Stimulated activated CD8-positive, alpha-beta memory T cell treated with anti-CD3 and anti-CD28 coated beads, Interleukin-7, amount 100 ng/mL, for 1 hour (primary cell): ENCODE results near the gene OR3A2.
"Not testable (repeated sequence)": the region's sequence is repeated elsewhere in the genome, so short reads cannot be mapped to it uniquely, and the experiment has no call there.

Experiments used
- DNase-seq, 2 donors: peaks; one replicate each; pipeline ENCODE4 v3.0.0-alpha.2; 2020; ENCODE audit warnings: low read depth in 2 of 2

Gene OR3A2

DNA sequence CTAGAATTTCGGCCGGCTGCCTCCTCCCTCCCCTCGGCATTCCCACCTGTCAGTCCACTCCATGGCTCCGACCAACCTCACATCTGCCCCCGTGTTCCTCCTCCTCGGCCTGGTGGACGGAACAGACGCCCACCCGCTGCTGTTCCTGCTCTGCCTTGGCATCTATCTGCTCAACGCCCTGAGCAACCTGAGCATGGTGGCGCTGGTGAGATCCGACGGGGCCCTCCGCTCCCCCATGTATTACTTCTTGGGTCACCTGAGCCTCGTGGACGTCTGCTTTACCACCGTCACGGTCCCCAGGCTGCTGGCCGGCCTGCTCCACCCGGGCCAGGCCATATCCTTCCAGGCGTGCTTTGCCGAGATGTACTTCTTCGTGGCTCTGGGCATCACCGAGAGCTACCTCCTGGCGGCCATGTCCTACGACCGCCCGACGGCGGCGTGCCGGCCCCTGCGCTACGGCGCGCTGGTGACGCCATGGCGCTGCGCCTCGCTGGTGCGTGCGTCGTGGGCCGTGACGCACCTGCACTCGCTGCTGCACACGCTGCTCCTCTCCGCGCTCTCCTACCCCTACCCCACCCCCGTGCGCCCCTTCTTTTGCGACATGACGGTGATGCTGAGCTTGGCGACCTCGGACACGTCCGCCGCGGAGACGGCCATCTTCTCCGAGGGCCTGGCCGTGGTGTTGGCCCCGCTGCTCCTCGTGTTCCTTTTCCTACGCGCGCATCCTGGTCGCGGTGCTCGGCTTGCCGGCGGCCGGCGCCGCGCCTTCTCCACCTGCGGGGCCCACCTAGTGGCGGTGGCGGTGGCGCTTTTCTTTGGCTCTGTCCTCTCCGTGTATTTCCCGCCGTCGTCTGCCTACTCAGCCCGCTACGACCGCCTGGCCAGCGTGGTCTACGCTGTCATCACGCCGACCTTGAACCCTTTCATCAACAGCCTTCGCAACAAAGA lies at the start of gene OR3A2:
OR3A2 (minus strand) TSS at position 440 of the 948 bp plus-strand sequence.
- no peak for DNase-seq

DNA sequence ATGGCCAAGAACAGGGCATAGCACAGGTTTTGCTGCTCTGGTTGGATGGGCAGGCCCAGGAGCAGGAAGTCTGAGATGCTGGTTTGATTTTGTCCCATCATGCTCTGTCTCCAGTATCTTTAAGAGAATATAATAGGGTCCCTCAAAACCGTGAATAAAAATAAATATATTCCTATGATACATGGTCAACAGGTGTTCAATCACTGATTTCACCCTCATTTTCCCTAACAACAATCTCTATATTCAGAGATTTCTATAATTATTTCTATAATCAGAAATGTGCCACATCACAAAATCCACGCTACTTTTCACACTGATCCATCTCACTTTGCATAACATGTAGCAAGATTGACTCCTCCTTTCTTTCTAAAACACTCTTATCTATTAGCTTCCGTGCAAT lies 47.6 kb upstream of the OR3A2 start, which contains the start of gene OR1E2:
OR1E2 (minus strand) TSS at position 101 of the 400 bp plus-strand sequence; CDS start at position 101, 0 bp downstream.
- no peak for DNase-seq

DNA sequence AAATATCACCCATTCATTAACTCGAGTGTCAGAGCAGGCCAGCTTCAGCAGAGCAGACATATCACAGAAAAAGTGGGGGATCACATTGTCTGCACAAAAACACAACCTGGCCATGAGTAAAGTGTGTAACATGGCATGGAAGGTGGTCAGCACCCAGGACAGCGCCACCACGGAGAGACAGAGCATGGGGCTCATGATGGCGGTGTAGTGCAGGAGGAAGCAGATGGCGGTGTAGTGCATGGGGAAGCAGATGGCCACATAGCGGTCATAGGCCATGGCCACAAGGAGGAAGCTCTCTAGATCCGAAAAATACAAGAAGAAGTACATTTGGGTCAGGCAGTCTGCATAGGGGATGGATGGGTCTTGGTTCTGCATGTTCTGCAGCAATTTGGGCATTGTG lies 47.1 kb upstream of the OR3A2 start:
- DNase-seq, result not testable (repeated sequence)

DNA sequence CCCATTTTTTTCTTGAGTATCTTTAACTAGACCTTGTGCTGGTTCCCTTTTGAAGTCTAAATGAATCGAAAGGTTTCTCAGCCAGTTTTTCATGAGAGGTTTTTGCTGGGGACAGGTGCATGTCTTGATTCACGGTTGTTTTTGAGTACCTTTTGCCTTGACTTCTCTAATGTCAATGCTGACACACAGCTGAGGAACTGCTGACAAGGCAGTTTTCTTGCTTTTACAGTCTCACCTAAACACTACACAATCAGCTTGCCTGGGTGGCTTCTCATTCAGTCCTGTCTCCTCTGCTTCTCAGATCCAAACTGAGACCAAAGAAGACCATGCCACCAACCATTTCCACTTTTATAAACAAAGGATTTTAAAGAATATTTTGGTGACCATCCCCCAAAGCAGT lies 32.1 kb upstream of the OR3A2 start:
- DNase-seq, result no peak

DNA sequence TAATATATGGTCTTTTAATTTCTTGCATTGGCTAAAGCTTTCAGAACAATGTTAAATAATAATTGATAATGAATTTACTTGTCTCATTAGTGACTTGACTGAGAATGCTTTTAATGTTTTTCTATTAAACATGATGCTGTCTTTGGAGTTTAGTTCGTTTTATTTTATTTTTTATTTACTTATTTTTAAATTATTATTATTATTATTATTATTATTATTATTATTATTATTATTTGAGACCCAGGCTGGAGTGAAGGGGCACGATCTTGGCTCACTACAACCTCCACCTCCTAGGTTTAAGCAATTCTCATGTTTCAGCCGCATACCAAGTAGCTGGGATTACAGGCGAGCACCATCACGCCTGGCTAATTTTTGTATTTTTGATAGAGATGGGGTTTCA lies 29.5 kb upstream of the OR3A2 start:
- no peak for DNase-seq

DNA sequence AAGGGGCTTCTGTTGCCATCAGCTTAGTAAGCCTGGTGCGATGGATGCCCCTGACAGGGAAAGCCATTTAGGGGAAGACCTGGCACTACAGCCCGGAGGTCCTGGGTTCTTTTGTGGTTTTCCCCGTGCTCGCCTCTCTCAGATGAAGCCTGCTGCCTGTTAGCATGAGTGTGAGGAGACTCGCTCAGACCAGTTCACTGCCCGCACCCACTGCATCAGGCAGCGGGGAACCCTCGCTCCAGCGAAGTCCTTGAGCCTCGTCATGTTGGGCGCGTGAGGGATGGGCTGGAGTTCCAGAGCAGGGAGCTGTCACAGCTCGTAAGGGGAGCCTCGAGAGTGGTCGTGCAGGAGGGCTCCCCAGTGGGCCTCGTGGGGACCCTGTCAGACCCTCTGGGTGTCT lies 26.1 kb upstream of the OR3A2 start:
- DNase-seq, result not testable (repeated sequence)

DNA sequence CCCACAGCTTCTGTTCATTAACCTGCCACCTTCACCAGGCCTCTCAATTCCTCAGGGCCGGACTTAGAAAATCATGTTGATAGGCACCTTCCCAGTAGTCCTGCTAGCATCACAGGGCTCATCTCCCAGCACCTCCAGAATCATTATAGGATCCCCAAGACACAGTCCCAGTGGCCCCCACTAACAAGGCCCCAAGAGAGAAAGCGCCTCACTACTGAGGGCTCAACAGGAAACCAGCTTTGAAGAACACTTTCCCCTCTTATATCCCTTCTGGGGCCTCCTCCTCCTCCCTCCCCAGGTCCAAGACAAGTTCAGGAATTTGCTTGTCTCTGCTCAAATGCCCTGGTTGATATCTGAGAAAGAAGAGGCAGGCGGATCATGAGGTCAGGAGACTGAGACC lies 25.0 kb upstream of the OR3A2 start, which contains the start of gene OR3A3:
OR3A3 (plus strand) TSS at position 301 of the 400 bp plus-strand sequence.
- no peak for DNase-seq

DNA sequence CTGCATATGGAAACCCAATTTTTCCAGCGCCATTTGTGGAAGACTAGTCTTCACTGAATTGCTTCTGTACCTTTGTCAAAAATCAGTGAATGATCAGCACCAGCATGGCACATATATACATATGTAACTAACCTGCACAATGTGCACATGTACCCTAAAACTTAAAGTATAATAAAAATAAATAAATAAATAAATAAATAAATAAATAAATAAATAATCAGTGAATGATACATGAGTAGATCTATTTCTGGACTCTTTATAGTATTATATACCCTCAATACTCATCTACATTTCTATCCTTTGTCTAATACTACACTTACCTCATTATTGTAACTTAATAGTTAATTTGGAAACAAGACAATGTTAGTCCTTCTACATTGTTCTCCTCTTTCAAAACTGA lies 17.7 kb upstream of the OR3A2 start:
- DNase-seq, result not testable (repeated sequence)

DNA sequence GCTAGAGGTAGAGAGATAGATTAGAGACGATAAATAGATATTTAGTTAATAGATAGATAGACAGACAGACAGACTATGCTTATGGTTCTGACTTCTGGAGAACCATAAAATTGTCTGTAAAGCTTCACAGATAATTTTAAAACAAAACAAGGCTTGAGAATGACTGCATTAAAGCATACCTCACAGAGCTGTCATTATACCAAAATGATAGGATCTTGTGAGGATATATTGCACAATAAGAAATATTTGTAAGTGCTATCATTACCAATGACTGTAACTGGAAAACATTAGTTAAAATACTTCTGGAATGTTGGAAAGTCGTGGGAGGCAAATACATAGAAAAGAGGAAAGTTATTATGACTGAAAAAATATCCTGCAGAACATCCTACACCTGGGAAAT lies 15.7 kb upstream of the OR3A2 start:
- no peak for DNase-seq

DNA sequence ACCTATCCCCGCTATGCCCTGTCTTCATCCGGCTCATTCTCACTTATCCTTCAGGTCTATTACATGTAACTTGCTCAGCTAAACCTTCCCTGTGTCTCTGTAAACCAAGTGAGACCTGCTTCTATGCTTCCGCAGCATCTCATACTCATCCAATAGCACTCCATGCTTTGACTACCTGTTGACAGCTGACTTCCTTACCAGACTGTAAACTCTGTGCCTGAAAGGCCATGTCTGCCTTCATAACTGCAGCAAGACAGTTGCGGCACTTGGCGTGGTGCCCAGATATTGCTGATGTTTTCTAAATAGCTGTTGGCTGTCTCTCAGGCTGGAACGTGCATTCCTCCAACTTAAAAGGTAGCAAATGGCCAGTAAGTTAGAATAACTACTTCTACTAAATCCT lies 13.9 kb upstream of the OR3A2 start:
- no peak for DNase-seq

DNA sequence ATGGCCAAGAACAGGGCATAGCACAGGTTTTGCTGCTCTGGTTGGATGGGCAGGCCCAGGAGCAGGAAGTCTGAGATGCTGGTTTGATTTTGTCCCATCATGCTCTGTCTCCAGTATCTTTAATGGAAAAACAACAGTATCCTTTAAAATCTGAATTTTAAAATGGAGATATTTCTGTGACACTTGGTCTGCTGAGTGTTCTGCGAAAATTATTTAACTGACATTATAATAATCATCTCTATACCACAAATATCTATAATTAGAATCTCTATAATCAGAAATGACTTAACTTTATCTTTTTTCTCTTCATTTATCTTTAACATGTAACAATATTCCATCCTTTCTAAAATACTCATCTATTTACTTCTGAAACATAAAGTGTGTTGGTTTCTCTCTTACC lies 12.2 kb upstream of the OR3A2 start, which contains the start of gene OR1E1:
OR1E1 (minus strand) TSS at position 101 of the 400 bp plus-strand sequence; CDS start at position 101, 0 bp downstream.
- no peak for DNase-seq

DNA sequence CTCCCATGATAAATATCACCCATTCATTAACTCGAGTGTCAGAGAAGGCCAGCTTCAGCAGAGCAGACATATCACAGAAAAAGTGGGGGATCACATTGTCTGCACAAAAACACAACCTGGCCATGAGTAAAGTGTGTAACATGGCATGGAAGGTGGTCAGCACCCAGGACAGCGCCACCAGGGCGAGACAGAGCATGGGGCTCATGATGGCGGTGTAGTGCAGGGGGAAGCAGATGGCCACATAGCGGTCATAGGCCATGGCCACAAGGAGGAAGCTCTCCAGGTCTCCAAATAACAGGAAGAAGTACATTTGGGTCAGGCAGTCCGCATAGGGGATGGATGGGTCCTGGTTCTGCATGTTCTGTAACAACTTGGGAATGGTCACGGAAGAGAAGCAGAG lies 11.7 kb upstream of the OR3A2 start:
- DNase-seq, result not testable (repeated sequence)

DNA sequence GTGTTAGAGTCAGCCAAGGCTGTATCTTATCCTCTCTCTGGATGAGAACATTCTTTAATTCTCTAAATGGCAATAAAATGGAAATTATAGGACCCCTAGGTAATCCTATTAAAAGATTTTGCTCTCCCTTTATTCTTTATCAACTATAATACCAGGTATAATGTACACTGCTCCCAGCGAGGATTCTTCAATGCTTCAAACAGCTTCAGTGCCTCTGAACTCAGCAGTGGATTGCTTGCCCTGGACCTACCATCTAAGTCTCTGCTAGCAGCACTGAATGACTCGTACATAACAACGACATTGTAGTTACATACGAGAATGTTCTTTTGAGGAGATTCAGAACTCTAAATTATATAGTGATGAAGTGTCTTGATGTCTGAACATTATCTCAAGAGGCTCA lies 3.7 kb upstream of the OR3A2 start:
- DNase-seq, result no peak

DNA sequence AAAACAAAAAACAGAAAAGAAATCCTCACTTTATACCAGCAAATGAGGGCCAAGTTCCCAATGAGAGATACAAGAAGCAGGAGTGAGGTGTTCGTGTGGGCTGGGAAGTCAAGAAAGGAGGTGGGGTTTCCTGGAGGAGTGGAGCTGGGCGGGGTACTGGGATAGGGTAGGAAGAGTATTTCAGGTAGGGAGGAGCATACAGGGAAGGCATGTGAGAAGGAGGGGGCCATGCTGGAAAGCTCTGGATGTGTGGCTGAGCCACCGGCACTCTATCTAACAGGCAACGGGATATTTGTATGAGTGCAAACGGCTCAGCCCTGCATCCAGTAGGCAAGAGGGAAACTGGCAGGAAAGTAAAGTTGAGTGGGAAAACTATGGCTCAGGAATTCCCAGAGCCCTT lies 4.2 kb downstream of the OR3A2 start:
- DNase-seq, result no peak

DNA sequence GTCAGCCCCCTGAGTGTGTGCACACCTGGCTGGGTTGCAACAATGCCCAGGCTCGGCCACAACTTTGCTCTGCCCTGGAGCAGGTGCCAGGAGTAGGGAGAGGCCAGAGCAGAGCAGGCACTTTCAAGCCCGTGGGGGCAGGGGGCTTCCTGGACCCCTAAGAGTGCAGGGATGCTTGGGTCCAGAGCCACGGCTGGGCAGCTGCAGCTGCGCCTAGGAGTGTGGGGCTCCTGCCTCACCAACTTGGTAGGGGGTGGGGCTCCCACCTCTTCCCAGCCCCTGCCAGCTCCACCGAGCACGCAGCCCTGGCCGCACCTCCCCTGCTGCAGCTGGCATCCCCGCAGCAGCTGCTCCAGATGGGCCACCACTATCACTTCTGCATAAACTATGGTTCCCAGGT lies 7.8 kb downstream of the OR3A2 start:
- DNase-seq, result no peak

DNA sequence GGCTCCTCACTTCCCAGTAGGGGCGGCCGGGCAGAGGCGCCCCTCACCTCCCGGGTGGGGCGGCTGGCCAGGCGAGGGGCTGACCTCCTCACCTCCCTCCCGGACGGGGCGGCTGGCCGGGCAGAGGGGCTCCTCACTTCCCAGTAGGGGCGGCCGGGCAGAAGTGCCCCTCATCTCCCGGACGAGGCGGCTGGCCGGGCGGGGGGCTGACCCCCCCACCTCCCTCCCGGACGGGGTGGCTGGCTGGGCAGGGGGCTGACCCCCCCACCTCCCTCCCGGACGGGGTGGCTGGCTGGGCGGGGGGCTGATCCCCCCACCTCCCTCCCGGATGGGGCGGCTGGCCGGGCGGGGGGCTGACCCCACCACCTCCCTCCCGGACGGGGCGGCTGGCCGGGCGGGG lies 14.9 kb downstream of the OR3A2 start:
- DNase-seq, result not testable (repeated sequence)

DNA sequence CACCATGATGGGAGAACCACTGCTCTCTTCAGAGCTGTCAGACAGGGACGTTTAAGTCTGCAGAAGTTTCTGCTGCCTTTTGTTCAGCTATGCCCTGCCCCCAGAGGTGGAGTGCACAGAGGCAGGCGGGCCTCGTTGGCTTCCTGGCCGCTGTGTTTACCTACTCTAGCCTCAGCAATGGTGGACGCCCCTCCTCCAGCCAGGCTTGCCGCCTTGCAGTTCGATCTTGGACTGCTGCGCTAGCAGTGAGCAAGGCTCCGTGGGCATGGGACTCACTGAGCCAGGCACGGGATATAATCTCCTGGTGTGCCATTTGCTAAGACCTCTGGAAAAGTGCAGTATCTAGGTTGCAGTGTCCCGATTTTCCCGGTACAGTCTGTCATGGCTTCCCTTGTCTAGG lies 43.3 kb downstream of the OR3A2 start:
- DNase-seq, result not testable (repeated sequence)

DNA sequence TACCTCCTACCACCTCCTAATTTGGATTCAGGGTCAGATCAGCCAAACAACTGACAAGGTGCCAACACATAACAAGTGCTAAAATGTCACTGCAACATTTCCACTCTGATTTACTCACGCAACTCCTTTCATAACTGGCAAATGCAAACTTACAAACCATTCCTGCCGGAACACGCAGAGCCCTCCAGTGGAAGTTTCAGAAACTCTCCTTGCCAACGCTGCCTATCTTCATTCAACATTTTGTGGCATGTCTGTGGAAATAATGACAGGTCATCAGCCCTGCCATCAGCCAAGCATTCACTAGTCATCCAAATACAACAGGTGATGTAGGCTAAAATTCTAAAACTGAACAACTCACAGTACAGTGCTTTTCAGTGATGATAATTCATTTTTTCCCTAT lies 50.2 kb downstream of the OR3A2 start:
- no peak for DNase-seq

DNA sequence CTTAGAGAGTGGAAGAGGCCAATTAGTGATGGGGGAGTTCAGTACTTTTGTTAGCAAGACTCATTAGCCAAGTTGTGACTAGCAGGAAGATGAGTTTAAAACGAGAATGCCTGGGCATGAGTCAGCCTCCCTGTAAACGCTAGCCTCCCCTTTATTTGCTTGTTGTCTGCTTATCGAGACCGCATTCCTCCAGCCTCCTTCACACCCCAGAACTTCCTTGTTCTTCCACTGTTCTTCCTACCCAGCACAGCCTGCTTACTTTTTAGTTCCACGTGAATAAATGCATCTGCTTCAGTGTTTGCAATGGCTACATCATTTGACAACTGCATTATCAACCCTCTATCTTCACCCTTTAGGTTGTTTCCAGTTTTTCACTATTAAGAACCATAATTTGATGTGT lies 67.8 kb downstream of the OR3A2 start:
- no peak for DNase-seq

DNA sequence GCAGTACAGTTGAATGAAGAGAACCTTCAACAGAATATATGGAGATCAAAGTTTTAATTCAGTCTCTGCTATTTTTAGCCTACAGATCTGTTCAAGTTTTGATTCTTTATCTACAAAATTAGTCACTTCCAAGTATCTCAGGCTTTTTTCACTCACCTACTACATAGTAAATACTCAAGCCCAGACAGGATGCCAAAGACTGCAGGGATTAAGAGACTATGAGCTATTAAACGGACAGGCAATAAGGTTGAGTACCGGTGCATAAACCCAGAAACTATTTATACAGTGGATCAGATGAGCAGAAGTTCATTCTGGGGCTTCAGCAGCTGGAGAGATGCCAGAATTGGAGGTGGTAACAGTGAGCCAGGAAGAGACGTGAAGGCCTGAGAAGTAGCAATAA lies 69.3 kb downstream of the OR3A2 start:
- DNase-seq, result no peak

DNA sequence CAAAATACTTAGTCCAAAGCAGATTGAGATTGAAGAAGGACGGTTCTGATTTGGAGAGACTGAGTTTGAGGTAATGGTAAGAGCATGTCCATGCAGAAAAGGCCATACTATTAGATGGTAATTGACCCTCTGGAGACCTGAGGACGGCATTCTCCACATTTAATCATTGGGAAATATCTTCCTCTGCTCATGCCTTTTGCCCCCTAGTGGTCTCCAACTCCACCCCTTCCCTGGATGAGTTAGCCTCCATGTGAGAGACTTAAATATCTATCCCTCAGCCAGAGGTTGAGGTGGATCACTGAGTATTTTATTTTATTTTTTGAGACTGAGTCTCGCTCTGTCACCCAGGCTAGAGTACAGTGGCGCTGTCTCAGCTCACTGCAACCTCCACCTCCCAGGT lies 77.5 kb downstream of the OR3A2 start:
- DNase-seq, result no peak

DNA sequence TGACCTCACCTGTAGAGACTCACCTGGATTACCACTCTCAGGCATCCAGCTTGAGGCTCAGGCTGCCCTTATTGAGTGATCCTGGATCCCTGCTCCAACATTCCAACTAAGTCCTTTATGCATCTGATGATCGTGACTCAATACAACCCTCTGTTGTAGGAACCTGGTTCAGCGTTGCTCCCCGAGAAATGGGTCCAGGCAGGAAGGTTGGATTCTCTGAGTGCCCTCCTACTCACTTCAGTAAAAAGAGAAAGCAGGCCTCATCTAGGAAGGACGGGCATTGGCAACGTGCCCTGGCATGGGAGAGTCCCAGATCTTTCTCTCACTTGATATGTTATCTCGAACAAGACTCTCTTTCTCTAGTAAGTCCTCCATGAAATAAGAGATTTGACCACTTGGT lies 87.8 kb downstream of the OR3A2 start, which contains the start of gene OR3A1:
OR3A1 (minus strand) TSS at position 101 of the 400 bp plus-strand sequence. CDS start 5,778 bp downstream, outside the sequence.
- no peak for DNase-seq

DNA sequence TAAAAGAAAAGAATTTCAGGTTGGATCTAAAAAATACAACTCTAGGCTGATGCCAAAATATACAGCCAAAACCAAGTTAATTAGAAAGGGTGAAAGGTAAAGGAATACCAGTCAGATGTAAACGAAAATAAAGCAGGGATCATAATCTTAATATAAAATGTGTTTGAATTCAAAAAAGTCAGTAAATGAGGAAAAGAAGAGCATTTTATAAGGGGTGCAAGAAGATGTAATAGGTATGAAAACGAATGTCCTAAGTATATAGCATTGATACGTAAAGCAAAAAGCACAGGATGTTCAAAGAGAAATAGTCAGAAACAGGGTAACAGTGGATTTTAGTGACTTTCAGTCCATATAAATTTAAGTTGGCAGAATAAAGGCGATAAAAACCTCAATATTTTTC lies 90.5 kb downstream of the OR3A2 start:
- DNase-seq, result no peak
